Gastrocnemius medialis (tissue), 4 donors: ENCODE data around the gene PIEZO1.

Experiments
- CTCF ChIP-seq, 5 experiments: fragments of 450-650 bp in 3 of 5; fragments of 200-600 bp in 2 of 5; sonication (generic) in 2 of 5; IDR thresholded peaks in 4 of 5; conservative IDR thresholded peaks in 1 of 5; 1 replicate in 4 of 5; 2 replicates in 1 of 5; pipeline ENCODE4 v1.5.1; 2016 to 2019; ENCODE audit warnings: antibody characterized with exemption in 5 of 5, mild to moderate bottlenecking in 3 of 5, moderate library complexity in 3 of 5
- POLR2A ChIP-seq, 2 donors: fragments of 450-650 bp; IDR thresholded peaks; one replicate each; pipeline ENCODE4 v1.6.1; 2017; ENCODE audit warnings: antibody characterized with exemption in 2 of 2, mild to moderate bottlenecking in 2 of 2, moderate library complexity in 2 of 2

GRCh38 chr16:88814144-88814502 lies 29.1 kb upstream of the PIEZO1 start:
- TF ChIP-seq CTCF (IDR thresholded peaks at IDR 0.05 in 4 of 5, conservative IDR thresholded peaks at IDR 0.05 in 1 of 5) (no peak), POLR2A (IDR thresholded peaks at IDR 0.05) (no peak)
